Measurements from ENCODE around the gene CALHM2.

CALHM2 gene

DNA sequence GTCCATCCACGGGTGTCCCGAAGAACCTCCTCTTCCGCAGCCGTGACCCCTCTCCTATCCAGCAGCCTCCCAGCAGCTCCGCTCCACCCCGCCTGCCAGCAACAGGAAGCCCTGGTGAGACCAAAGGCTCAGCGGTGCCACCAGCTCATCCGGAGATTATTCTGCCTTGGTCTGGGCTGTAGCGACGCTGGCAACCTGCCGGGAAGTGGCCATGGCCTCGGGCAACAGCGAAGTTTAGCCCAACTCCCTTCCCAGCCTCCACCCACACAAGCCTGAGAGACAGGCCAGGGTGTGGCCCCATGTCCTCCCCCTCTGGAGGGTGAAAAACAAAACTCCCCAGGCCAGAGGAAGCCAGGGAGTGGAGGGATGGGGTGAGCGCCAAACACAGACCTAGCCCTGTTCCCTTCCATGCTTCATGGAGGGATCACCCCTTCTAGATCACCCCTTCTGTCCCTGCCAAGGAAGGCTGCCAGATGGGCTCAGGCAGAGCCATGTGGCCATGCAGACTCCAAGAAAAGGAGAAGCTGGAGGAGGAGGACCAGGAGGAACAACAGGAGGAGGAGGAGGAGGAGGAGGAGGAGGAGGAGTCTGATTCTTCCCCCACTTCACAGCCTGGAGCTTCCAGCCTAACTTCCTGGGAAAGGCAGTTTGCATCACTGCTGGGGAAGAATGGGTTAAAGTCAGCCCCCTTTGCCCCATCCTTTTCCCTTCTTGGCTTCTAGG lies 918 bp downstream of the CALHM2 start:
- TF ChIP-seq, protein P1, sequence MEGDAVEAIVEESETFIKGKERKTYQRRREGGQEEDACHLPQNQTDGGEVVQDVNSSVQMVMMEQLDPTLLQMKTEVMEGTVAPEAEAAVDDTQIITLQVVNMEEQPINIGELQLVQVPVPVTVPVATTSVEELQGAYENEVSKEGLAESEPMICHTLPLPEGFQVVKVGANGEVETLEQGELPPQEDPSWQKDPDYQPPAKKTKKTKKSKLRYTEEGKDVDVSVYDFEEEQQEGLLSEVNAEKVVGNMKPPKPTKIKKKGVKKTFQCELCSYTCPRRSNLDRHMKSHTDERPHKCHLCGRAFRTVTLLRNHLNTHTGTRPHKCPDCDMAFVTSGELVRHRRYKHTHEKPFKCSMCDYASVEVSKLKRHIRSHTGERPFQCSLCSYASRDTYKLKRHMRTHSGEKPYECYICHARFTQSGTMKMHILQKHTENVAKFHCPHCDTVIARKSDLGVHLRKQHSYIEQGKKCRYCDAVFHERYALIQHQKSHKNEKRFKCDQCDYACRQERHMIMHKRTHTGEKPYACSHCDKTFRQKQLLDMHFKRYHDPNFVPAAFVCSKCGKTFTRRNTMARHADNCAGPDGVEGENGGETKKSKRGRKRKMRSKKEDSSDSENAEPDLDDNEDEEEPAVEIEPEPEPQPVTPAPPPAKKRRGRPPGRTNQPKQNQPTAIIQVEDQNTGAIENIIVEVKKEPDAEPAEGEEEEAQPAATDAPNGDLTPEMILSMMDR (IDR thresholded peaks at IDR 0.05; ENCODE audit: low read depth, low read length), result no peak
- DNase-seq (ENCODE audit: low read depth in 2 of 2), result peak; percentile 39 to 81
- peak overlapping the region; percentile 70 to 85 for H3K4me3 ChIP-seq (replicated peaks in 1 of 2; ENCODE audit: low read depth in 2 of 2, low read length in 2 of 2)

DNA sequence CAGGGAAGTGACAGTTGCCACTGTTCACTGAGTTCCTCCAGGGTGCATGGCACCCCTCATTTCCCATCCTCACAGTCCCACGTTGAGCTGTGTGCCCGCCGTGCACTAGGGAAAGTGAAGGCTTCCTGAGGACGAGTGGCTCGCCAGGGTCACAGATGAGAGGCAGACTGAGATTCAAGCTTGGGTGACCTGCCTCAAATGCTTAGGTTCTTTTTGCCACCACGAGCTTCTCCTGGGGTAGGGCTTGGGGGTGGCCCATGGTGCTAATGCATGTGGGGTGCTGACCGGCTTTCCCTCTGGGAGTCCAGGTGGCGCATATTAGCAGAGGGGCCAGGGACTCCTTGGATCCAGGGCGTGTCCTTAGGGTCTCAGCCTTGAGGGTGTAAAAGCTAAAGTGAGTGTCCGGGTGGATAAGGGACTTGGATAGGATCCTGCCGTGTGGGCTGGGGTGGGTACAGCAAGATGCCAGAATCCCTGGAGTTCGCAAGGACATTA lies 1.9 kb downstream of the CALHM2 start:
- peak overlapping the region in 1 of 2 donors; percentile 85 for H3K4me3 ChIP-seq (replicated peaks in 1 of 2; ENCODE audit: low read depth in 2 of 2, low read length in 2 of 2)
- no peak for DNase-seq (ENCODE audit: low read depth in 2 of 2)
- TF ChIP-seq, protein P1 (IDR thresholded peaks at IDR 0.05; ENCODE audit: low read depth, low read length), result no peak

DNA sequence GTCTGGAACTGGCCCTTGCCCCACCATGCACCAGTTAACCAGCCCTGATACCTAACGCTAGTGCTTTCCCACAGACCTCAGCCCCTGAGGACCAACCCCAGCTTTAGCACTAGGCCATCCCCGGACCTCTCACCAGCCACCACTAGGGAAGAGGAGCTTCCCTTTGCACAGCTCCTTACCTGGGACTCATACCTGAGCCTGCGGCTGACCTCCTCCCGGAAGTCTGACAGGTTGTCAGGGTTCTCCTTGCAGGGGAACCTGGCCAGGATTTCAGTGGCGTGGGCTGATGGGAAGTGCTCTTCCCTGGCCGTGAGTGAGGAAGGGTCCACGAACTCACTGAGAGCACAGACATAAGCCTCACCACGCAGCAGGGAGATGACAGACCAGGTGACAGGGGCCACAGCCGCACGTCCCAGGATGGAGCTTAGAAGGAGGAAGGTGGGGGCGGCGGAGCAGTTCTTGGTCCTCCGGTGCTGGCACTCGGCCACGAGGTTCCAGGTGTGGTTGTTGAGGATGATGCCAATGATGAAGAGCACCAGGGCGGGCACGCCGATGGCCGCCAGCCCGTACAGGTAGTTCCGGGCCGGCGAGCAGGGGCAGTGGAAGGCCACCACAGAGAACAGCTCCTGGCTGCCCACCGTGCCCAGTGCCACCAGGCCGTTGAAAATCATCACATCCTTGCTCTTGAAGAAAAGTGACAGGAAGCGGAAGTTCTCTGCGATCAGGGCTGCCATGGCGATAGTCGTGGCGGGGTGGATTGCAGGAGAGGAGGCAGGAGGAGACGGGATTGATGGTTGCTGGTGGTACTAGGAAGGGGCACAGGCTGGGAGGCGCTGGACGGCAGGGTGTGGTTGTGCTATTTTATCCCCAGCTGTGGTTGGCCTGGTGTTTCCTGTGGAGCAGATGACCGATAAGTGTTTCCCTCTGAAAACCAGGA lies 2.7 kb downstream of the CALHM2 start:
- TF ChIP-seq, protein P1 (IDR thresholded peaks at IDR 0.05; ENCODE audit: low read depth, low read length), result no peak
- DNase-seq (ENCODE audit: low read depth in 2 of 2), result no peak
- H3K4me3 ChIP-seq (replicated peaks in 1 of 2; ENCODE audit: low read depth in 2 of 2, low read length in 2 of 2), result peak overlapping the region in 1 of 2 donors; percentile 85

DNA sequence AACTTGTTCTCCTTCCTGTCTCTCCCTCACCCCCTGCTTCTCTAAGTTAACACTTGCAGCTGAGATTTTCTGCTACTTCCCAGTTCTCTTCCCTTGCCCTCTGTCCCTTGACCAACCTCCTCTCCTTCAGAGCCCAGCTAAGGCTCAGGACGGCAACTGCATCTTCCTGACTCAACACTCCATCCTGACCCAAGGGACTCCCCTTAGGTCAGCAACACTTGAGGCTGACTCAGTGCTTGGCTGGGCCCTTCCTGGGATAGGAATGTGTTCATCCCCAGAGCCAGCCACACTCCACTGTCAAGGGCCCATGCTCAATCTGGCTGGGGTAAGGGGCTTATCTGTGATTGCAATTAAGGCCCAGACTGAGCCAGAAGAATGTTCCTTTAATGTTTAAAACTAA lies 3.4 kb downstream of the CALHM2 start:
- peak; percentile 90 to 94 for DNase-seq (ENCODE audit: low read depth in 2 of 2)
- H3K4me3 ChIP-seq (replicated peaks in 1 of 2; ENCODE audit: low read depth in 2 of 2, low read length in 2 of 2), result peak overlapping the region in 1 of 2 donors; percentile 3
- TF ChIP-seq, protein P1 (IDR thresholded peaks at IDR 0.05; ENCODE audit: low read depth, low read length), result no peak

DNA sequence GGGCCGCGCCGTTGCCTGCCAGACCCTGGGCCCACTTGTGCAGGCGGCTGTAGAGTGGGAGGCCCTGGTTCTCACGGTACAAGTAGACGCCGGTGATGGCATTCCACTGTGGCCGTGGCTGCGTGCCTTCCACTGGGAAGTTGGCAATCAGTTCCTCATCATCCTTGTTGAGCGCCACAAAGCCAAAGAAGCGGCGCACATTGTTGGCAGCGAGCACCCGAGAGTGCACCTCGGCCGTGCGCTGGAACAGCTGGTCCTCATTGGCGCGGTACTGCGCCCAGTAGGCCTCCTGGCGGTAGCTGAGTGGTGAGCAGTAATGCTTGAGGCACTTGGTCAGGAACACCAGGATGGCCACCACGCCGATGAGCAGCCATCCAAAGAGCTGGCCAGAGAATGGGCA lies 5.0 kb downstream of the CALHM2 start:
- TF ChIP-seq, protein P1 (IDR thresholded peaks at IDR 0.05; ENCODE audit: low read depth, low read length), result no peak
- DNase-seq (ENCODE audit: low read depth in 2 of 2), result no peak
- H3K4me3 ChIP-seq (replicated peaks in 1 of 2; ENCODE audit: low read depth in 2 of 2, low read length in 2 of 2), result no peak overlapping the region

DNA sequence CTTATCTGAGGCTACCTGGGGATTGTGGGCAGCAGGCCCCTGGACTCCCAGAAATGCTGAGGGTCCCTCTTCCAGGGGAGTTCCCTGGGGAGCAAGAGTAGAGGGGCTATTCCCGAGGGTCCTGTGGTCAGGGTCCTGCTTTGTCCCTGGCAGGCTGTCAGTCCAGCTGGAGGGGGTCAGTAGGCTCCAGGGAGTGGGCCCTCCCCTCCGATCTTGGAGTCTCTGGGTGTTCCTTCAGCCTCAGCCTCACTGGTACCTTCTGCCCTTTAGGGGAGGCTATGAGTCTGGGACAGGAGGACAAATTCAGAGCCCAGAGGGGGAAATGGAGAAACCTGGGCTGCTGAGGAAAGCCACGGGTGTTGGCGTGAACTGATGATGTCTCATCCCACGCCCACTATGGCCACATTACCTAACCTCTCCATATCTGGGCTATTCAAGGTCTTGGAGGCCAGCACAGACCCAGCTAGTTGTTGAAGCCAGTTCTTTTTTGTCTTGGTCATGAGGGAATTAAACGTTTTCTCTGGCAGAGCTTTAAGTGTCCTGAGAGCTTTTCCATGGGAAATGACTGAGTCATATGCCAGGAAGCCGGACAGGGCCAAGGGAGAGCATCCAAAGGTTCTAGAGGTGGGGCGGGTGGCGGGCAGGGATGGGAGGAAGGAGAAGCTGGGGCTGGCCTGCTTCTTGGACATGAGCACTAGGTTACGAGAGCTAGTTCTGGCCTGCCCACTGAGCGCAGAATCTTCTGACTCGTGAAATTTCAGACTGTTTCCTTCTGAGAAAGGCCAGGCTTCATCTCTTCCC lies 6.2 kb downstream of the CALHM2 start:
- H3K4me3 ChIP-seq (replicated peaks in 1 of 2; ENCODE audit: low read depth in 2 of 2, low read length in 2 of 2), result no peak overlapping the region
- TF ChIP-seq, protein P1 (IDR thresholded peaks at IDR 0.05; ENCODE audit: low read depth, low read length), result no peak
- DNase-seq (ENCODE audit: low read depth in 2 of 2), result peak; percentile 69 to 94

All from cardiac fibroblast (primary cell).